ENCODE measurements around the gene MBTPS1.

- TF ChIP-seq NRF1 (conservative IDR thresholded peaks at IDR 0.05; ENCODE audit: low read depth, low read length) (peak; percentile 75), USF2 (IDR thresholded peaks at IDR 0.05; ENCODE audit: borderline replicate concordance, low read depth, low read length) (peak; percentile 88), MYB (IDR thresholded peaks at IDR 0.05; ENCODE audit: borderline replicate concordance, low read depth, low read length) (no peak), TCF7 (IDR thresholded peaks at IDR 0.05; ENCODE audit: borderline replicate concordance) (no peak), CTCF (IDR thresholded peaks at IDR 0.05 in 2 of 3, conservative IDR thresholded peaks at IDR 0.05 in 1 of 3; ENCODE audit: control insufficient read depth in 2 of 3, extremely low read depth in 1 of 3, insufficient read depth in 1 of 3, low read depth in 3 of 3, low read length in 3 of 3) (peak in 1 of 3 experiments; percentile 24; a peak in 1 of 6 replicates), RBBP5 (conservative IDR thresholded peaks at IDR 0.05) (no peak)
- TF ChIP-seq, protein P1, sequence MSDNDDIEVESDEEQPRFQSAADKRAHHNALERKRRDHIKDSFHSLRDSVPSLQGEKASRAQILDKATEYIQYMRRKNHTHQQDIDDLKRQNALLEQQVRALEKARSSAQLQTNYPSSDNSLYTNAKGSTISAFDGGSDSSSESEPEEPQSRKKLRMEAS (IDR thresholded peaks at IDR 0.05; ENCODE audit: low read depth, low read length): peak; percentile 87
Observed at GRCh38 chr16:84144859-84145639, 28.3 kb upstream of the MBTPS1 start, which contains the start of the genes DNAAF1 and HSDL1.

All from GM12878 (cell line).